22Rv1 (cell line): ENCODE data around the gene IQSEC2.
A peak's percentile ranks its signal among the peaks of the same experiment; 100 is the strongest.

ENCODE experiments used
- H3K27ac ChIP-seq: fragments of 450-650 bp; 2 replicates; pipeline ENCODE4 v1.5.1; 2017
- CTCF ChIP-seq: fragments of 450-650 bp; IDR thresholded peaks from 2 replicates; pipeline ENCODE4 v1.5.1; 2017; ENCODE audit warnings: mild to moderate bottlenecking
- ZFX ChIP-seq: fragments of 450-650 bp; IDR thresholded peaks from 2 replicates; pipeline ENCODE4 v1.6.1; 2017; ENCODE audit warnings: antibody characterized with exemption, borderline replicate concordance

The IQSEC2 gene

GRCh38 chrX:53265771-53266574, 15.4 kb downstream of the IQSEC2 start:
- peak overlapping the region; percentile 62 for H3K27ac ChIP-seq
- no peak for TF ChIP-seq ZFX
- TF ChIP-seq CTCF: no peak

DNA sequence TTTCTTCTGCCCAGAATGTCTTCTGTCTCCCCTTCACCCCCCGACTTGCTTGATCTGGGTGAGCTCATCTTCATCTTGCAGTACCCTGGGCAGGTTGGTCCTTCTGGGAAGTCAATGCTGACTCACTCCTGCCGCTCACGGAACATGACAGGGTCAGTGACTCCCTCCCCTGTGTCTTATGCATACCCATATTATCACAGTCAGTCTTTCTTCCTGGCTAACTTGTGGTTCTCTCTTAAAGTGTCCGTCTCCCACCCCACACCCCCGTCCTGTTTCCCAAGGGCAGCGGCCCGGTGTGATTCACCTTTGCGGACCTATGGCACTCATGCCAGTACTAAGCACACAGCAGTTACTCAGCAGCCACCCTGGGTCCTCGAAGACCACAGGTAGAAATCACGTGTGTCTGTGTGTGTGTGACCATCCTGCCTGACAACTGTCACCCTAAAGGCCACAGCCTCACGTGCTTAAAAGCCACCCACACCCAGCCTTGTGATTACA, 17.7 kb downstream of the IQSEC2 start:
- peak overlapping the region; percentile 62 for H3K27ac ChIP-seq
- no peak for TF ChIP-seq ZFX
- TF ChIP-seq CTCF: no peak

GRCh38 chrX:53262918-53263394, 18.4 kb downstream of the IQSEC2 start:
- no peak for TF ChIP-seq CTCF
- TF ChIP-seq ZFX: no peak
- peak overlapping the region; percentile 62 for H3K27ac ChIP-seq

DNA sequence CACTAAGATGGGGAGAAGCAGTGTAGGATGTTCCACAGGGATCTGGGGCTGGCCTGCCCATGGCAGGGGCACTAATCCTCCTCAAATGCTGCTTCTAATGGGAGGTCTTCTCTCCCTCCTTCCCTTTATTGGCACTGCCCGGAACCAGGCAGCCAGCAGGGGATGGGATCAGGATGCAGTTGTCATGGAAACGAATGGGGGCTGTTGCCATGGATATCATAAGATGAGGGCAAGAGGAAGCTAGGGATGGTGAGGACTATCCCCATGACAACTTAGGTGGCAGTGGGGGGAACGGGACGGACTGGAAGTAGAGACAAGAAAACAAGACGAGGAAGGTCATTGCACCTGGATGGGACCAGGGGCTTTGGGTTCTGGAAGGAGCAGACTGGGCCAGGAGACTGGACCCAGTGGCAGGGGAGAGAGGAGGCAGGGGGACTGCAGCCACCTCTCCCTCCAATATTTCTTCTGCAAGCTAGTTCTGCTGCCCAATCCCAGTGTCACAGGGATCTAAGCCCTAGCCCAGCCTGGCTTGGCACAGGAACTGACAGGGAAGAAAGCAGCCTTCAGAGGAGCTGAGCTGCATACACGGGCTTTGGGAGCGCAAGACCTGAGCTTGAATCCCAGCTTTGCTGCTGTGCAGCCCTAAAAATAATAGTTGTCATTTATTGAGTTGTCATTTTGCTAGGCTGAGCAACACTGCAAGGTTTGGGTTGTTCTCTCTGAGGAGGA, 19.0 kb downstream of the IQSEC2 start:
- TF ChIP-seq CTCF (no peak), ZFX (no peak)
- H3K27ac ChIP-seq: peak overlapping the region; percentile 62

GRCh38 chrX:53261355-53261972, 19.9 kb downstream of the IQSEC2 start:
- peak overlapping the region; percentile 62 for H3K27ac ChIP-seq
- TF ChIP-seq CTCF: no peak
- TF ChIP-seq ZFX: no peak

DNA sequence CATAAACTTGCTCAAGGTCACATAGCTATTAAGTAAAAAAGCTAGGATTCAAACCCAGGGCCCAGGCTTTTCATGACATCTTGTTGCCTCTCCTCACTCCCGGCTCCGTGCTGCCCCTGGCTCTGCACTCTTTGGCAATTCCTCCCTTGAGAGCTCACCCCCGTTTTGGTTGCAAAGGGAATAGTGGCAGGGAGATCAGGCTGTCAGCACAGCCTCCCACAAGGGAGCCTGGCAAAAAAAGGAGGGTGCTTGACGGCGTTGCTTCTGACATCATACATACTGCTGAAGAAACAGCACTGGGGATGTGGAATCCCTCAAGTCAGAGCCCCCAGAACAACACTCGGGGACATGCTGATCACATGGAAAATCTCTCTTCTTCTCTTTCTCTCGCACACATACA, 20.5 kb downstream of the IQSEC2 start:
- no peak for TF ChIP-seq ZFX
- TF ChIP-seq CTCF: no peak

More for the DNA sequence above, 20.5 kb downstream of the IQSEC2 start:
- H3K27ac ChIP-seq: peak overlapping the region; percentile 62
